ENCODE results near the gene TCP10L.

The TCP10L gene

GRCh38 chr21:32554832-32555638, 30.3 kb downstream of the TCP10L start:
- Histone ChIP-seq H3K9me3 (ENCODE audit: insufficient read depth, low read length) (no peaks in the 10 kb centered on the region), H3K4me1 (ENCODE audit: insufficient read depth, insufficient read length) (no peaks in the 10 kb centered on the region), H3K4me3 (ENCODE audit: insufficient read length, low read depth) (no peak overlapping the region), H3K36me3 (ENCODE audit: insufficient read depth, insufficient read length, low read length) (no peaks in the 10 kb centered on the region), H3K27me3 (ENCODE audit: insufficient read depth, insufficient read length) (no peaks in the 10 kb centered on the region), H3K9ac (ENCODE audit: insufficient read length, low read depth) (no peak overlapping the region)
- DNase-seq (ENCODE audit: low read depth, low spot score), result no peak
- no peak for TF ChIP-seq YY1 (IDR thresholded peaks at IDR 0.05; ENCODE audit: insufficient read depth, insufficient read length)
- no peak for TF ChIP-seq ZNF274 (IDR thresholded peaks at IDR 0.05; ENCODE audit: low read depth, low read length)
- no peak for TF ChIP-seq SUZ12 (IDR thresholded peaks at IDR 0.05; ENCODE audit: extremely low read depth, insufficient read depth, insufficient read length)

- Histone ChIP-seq H3K4me1 (ENCODE audit: insufficient read depth, insufficient read length) (no peaks in the 10 kb centered on the region), H3K36me3 (ENCODE audit: insufficient read depth, insufficient read length, low read length) (no peaks in the 10 kb centered on the region), H3K9ac (ENCODE audit: insufficient read length, low read depth) (no peak overlapping the region), H3K27me3 (ENCODE audit: insufficient read depth, insufficient read length) (no peaks in the 10 kb centered on the region), H3K9me3 (ENCODE audit: insufficient read depth, low read length) (no peaks in the 10 kb centered on the region), H3K4me3 (ENCODE audit: insufficient read length, low read depth) (no peak overlapping the region)
- DNase-seq (ENCODE audit: low read depth, low spot score), result no peak
- TF ChIP-seq YY1 (IDR thresholded peaks at IDR 0.05; ENCODE audit: insufficient read depth, insufficient read length) (no peak), SUZ12 (IDR thresholded peaks at IDR 0.05; ENCODE audit: extremely low read depth, insufficient read depth, insufficient read length) (no peak), ZNF274 (IDR thresholded peaks at IDR 0.05; ENCODE audit: low read depth, low read length) (no peak)
Observed at GRCh38 chr21:32549886-32550285, 35.4 kb downstream of the TCP10L start.

- no peaks in the 10 kb centered on the region for H3K36me3 ChIP-seq (ENCODE audit: insufficient read depth, insufficient read length, low read length)
- H3K4me3 ChIP-seq (ENCODE audit: insufficient read length, low read depth), result no peak overlapping the region
- H3K27me3 ChIP-seq (ENCODE audit: insufficient read depth, insufficient read length), result no peaks in the 10 kb centered on the region
- TF ChIP-seq ZNF274 (IDR thresholded peaks at IDR 0.05; ENCODE audit: low read depth, low read length), result no peak
- no peak for TF ChIP-seq SUZ12 (IDR thresholded peaks at IDR 0.05; ENCODE audit: extremely low read depth, insufficient read depth, insufficient read length)
- no peak for TF ChIP-seq YY1 (IDR thresholded peaks at IDR 0.05; ENCODE audit: insufficient read depth, insufficient read length)
- H3K9me3 ChIP-seq (ENCODE audit: insufficient read depth, low read length), result no peaks in the 10 kb centered on the region
- H3K9ac ChIP-seq (ENCODE audit: insufficient read length, low read depth), result no peak overlapping the region
- H3K4me1 ChIP-seq (ENCODE audit: insufficient read depth, insufficient read length), result no peaks in the 10 kb centered on the region
- no peak for DNase-seq (ENCODE audit: low read depth, low spot score)
Observed at GRCh38 chr21:32549440-32549839, 35.9 kb downstream of the TCP10L start.

GRCh38 chr21:32548978-32549377, 36.3 kb downstream of the TCP10L start:
- Histone ChIP-seq H3K36me3 (ENCODE audit: insufficient read depth, insufficient read length, low read length) (no peaks in the 10 kb centered on the region), H3K4me1 (ENCODE audit: insufficient read depth, insufficient read length) (no peaks in the 10 kb centered on the region), H3K4me3 (ENCODE audit: insufficient read length, low read depth) (no peak overlapping the region), H3K27me3 (ENCODE audit: insufficient read depth, insufficient read length) (no peaks in the 10 kb centered on the region), H3K9me3 (ENCODE audit: insufficient read depth, low read length) (no peaks in the 10 kb centered on the region), H3K9ac (ENCODE audit: insufficient read length, low read depth) (no peak overlapping the region)
- no peak for DNase-seq (ENCODE audit: low read depth, low spot score)
- no peak for TF ChIP-seq ZNF274 (IDR thresholded peaks at IDR 0.05; ENCODE audit: low read depth, low read length)
- no peak for TF ChIP-seq YY1 (IDR thresholded peaks at IDR 0.05; ENCODE audit: insufficient read depth, insufficient read length)
- TF ChIP-seq SUZ12 (IDR thresholded peaks at IDR 0.05; ENCODE audit: extremely low read depth, insufficient read depth, insufficient read length), result no peak

- Histone ChIP-seq H3K36me3 (ENCODE audit: insufficient read depth, insufficient read length, low read length) (no peaks in the 10 kb centered on the region), H3K27me3 (ENCODE audit: insufficient read depth, insufficient read length) (no peaks in the 10 kb centered on the region), H3K4me3 (ENCODE audit: insufficient read length, low read depth) (no peak overlapping the region), H3K9me3 (ENCODE audit: insufficient read depth, low read length) (no peaks in the 10 kb centered on the region), H3K4me1 (ENCODE audit: insufficient read depth, insufficient read length) (no peaks in the 10 kb centered on the region), H3K9ac (ENCODE audit: insufficient read length, low read depth) (no peak overlapping the region)
- DNase-seq (ENCODE audit: low read depth, low spot score), result no peak
- TF ChIP-seq SUZ12 (IDR thresholded peaks at IDR 0.05; ENCODE audit: extremely low read depth, insufficient read depth, insufficient read length) (no peak), ZNF274 (IDR thresholded peaks at IDR 0.05; ENCODE audit: low read depth, low read length) (no peak), YY1 (IDR thresholded peaks at IDR 0.05; ENCODE audit: insufficient read depth, insufficient read length) (no peak)
Observed at GRCh38 chr21:32547018-32547417, 38.3 kb downstream of the TCP10L start.

GRCh38 chr21:32545948-32546441, 39.3 kb downstream of the TCP10L start:
- Histone ChIP-seq H3K36me3 (ENCODE audit: insufficient read depth, insufficient read length, low read length) (no peaks in the 10 kb centered on the region), H3K27me3 (ENCODE audit: insufficient read depth, insufficient read length) (no peaks in the 10 kb centered on the region), H3K4me1 (ENCODE audit: insufficient read depth, insufficient read length) (no peaks in the 10 kb centered on the region), H3K4me3 (ENCODE audit: insufficient read length, low read depth) (no peak overlapping the region), H3K9me3 (ENCODE audit: insufficient read depth, low read length) (no peaks in the 10 kb centered on the region), H3K9ac (ENCODE audit: insufficient read length, low read depth) (no peak overlapping the region)
- no peak for DNase-seq (ENCODE audit: low read depth, low spot score)
- TF ChIP-seq SUZ12 (IDR thresholded peaks at IDR 0.05; ENCODE audit: extremely low read depth, insufficient read depth, insufficient read length), result no peak
- no peak for TF ChIP-seq YY1 (IDR thresholded peaks at IDR 0.05; ENCODE audit: insufficient read depth, insufficient read length)
- TF ChIP-seq ZNF274 (IDR thresholded peaks at IDR 0.05; ENCODE audit: low read depth, low read length), result no peak

GRCh38 chr21:32544697-32545096, 40.6 kb downstream of the TCP10L start:
- TF ChIP-seq YY1 (IDR thresholded peaks at IDR 0.05; ENCODE audit: insufficient read depth, insufficient read length) (no peak), SUZ12 (IDR thresholded peaks at IDR 0.05; ENCODE audit: extremely low read depth, insufficient read depth, insufficient read length) (no peak), ZNF274 (IDR thresholded peaks at IDR 0.05; ENCODE audit: low read depth, low read length) (no peak)
- no peak for DNase-seq (ENCODE audit: low read depth, low spot score)
- no peaks in the 10 kb centered on the region for H3K9me3 ChIP-seq (ENCODE audit: insufficient read depth, low read length)

More at GRCh38 chr21:32544697-32545096, 40.6 kb downstream of the TCP10L start:
- H3K27me3 ChIP-seq (ENCODE audit: insufficient read depth, insufficient read length), result no peaks in the 10 kb centered on the region
- no peak overlapping the region for H3K9ac ChIP-seq (ENCODE audit: insufficient read length, low read depth)
- no peak overlapping the region for H3K4me3 ChIP-seq (ENCODE audit: insufficient read length, low read depth)
- no peaks in the 10 kb centered on the region for H3K4me1 ChIP-seq (ENCODE audit: insufficient read depth, insufficient read length)
- no peaks in the 10 kb centered on the region for H3K36me3 ChIP-seq (ENCODE audit: insufficient read depth, insufficient read length, low read length)

All from NT2/D1 (cell line).